Heart left ventricle (tissue), 16 donors: Measurements from ENCODE around the gene SP3. TPM values are rescaled to one million over a fixed set of nuclear protein-coding genes. Genes with fewer than 3 reads are reported as not detected.

Source experiments
- ATAC-seq, 4 donors: fragments of 200-7000 bp; cut with Tn5 transposase; one replicate each; pipeline ENCODE4 v1.9.1; 2020 to 2022; ENCODE audit warnings: moderate library complexity in 4 of 4, mild to moderate bottlenecking in 3 of 4, moderate number of reproducible peaks in 1 of 4
- DNase-seq, 5 donors: peaks; one replicate each; pipeline ENCODE4 v3.0.0-alpha.2; 2020
- H3K27ac ChIP-seq, 12 donors: fragments of 200-600 bp; sonication (generic) in 4 of 12; one replicate each; pipeline versions ENCODE4 v1.5.0 to v1.8.0; 2016 to 2022; ENCODE audit warnings: mild to moderate bottlenecking in 2 of 12
- H3K27me3 ChIP-seq, 9 donors: fragments of 200-600 bp; sonication (generic) in 2 of 9; one replicate each; pipeline versions ENCODE4 v1.5.1 to v1.8.0; 2016 to 2022; ENCODE audit warnings: mild to moderate bottlenecking in 3 of 9
- H3K36me3 ChIP-seq, 9 donors: fragments of 200-600 bp; sonication (generic) in 2 of 9; one replicate each; pipeline versions ENCODE4 v1.5.0 to v1.8.0; 2018 to 2022; ENCODE audit warnings: mild to moderate bottlenecking in 2 of 9
- H3K4me1 ChIP-seq, 12 donors: fragments of 200-600 bp; sonication (generic) in 4 of 12; one replicate each; pipeline versions ENCODE4 v1.5.0 to v1.8.0; 2016 to 2022; ENCODE audit warnings: mild to moderate bottlenecking in 3 of 12
- H3K4me3 ChIP-seq, 12 donors: fragments of 200-600 bp; sonication (generic) in 4 of 12; one replicate each; pipeline versions ENCODE4 v1.5.0 to v1.8.0; 2017 to 2022; ENCODE audit warnings: mild to moderate bottlenecking in 9 of 12, moderate library complexity in 4 of 12
- H3K9me3 ChIP-seq, 12 donors: fragments of 200-600 bp; sonication (generic) in 4 of 12; one replicate each; pipeline versions ENCODE4 v1.5.0 to v1.8.0; 2016 to 2022; ENCODE audit warnings: mild to moderate bottlenecking in 1 of 12
- CTCF ChIP-seq, 12 donors: fragments of 200-600 bp; sonication (generic) in 4 of 12; IDR thresholded peaks; one replicate each; pipeline versions ENCODE4 v1.5.0 to v1.8.0; 2018 to 2022; ENCODE audit warnings: antibody characterized with exemption in 12 of 12, mild to moderate bottlenecking in 5 of 12
- POLR2A ChIP-seq, 2 donors: fragments of 450-650 bp; IDR thresholded peaks; one replicate each; pipeline ENCODE4 v1.6.1; 2017; ENCODE audit warnings: antibody characterized with exemption in 2 of 2, mild to moderate bottlenecking in 2 of 2, moderate library complexity in 2 of 2
- WGBS, 4 donors: extraction: QIAGEN DNeasy Blood & Tissue Kit in 2 of 4; methylation state at CpG; one replicate each; pipeline versions ENCODE4 v1.1.5 to v1.1.7; 2013 to 2018; 5-methylcytosine and 5-hydroxymethylcytosine counted together
- intact Hi-C, 10 donors: fragments of 100-400 bp; cut with DNase I; formaldehyde crosslinking; loops; one replicate each; pipeline versions ENCODE4 v1.11.1 to v1.14.2; 2022
- polyA plus RNA-seq, 2 donors: library from polyadenylated mRNA; stranded (reverse); fragments of 200-250 nt; gene quantifications; one replicate each; pipeline ENCODE4 v1.2.3, GENCODE V29; 2013
- total RNA-seq, 9 donors: library from RNA; depleted of rRNA in 2 of 9; stranded (reverse); fragments of >200 nt in 2 of 9; fragmentation: NEBNext Ultra II Directional in 3 of 9; extraction: Animal tissue kit (Norgen Biotek cat#: 25700) in 3 of 9; gene quantifications; one replicate each; pipeline versions ENCODE4 v1.1.0 to v1.2.4, GENCODE V29; 2016 to 2023
- donor health status: ischemic (EF 13 %, LVEDD 7.1; RV severe dilation, severe dysfunction).
- donor health status: healthy with polysubstance abuse.
- donor health status: DM: no; HTN: yes; CAD: no.
- donor health status: DM: no; HTN: no; CAD: no.
- donor health status: ischemic (EF 25% LVEDD 6.9; RV normal size, moderate dysfunction).
- donor health status: ischemic (EF 25% LVEDD 5.7; RV mildly dilated, moderate dysfunction).
- donor health status: healthy.
- donor health status: DM: yes; HTN: yes; CAD: no.
- donor health status: ischemic (EF 35%, LVEDD 5.7; RV mildly dilated, moderate dysfunction).
- donor health status: nonischemic (EF 11% LVEDD 7.7; RV severe dilation, severe dysfunction).
- donor health status: DM: yes; HTN: yes; CAD: no.
- donor health status: PGD.
- donor health status: ischemic (EF 29% LVEDD 5.4; RV normal size, mild dysfunction).
- donor health status: nonischemic (EF 23%, LVEDD 6.1; RV moderate dilation, normal function).

Gene SP3
- total and polyA plus RNA-seq, 11 donors = 6.9 to 61.5 (median 40.2) TPM

DNA sequence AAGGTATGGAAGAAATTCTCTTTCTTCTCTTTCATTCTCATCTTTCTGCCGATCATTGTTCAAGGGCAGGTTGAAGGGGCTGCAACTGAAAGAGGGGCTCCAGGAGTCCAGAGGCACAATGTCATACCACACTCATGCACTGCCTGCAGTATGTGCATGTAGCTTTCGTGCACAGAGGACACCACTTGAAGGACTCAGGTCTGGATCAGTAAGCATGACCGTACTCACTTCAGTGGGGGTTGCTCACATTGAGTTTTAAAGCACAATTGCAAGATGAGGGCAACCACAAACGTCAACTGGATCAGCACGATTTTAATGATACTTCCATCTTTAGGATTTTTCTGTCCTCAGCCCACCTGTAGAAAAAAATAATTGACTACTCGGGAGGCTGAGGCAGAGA, 84.6 kb downstream of the SP3 start:
- H3K36me3 ChIP-seq = no peaks in the 10 kb centered on the region
- H3K9me3 ChIP-seq = peaks cover 0 to 1% (median 0%) of the 10 kb centered on the region in 12 donors
- no peak overlapping the region for H3K4me3 ChIP-seq
- intact Hi-C loops = loop anchor here in 8 of 10 donors (5.0 to 10.0 kb wide), 6 partner anchors 114 to 462 kb away; no protein-coding TSS in a partner anchor
- ATAC-seq = no peak
- no peak for TF ChIP-seq POLR2A (IDR thresholded peaks at IDR 0.05)
- no peak for TF ChIP-seq CTCF (IDR thresholded peaks at IDR 0.05)
- no peaks in the 10 kb centered on the region for H3K27me3 ChIP-seq
- no peak overlapping the region for H3K27ac ChIP-seq
- 89 to 95% (median 93%) methylated on average over 6 of the region's 6 CpGs for WGBS, 4 donors
- no peak for DNase-seq
- peaks cover 0 to 11% (median 0%) of the 10 kb centered on the region in 12 donors for H3K4me1 ChIP-seq

DNA sequence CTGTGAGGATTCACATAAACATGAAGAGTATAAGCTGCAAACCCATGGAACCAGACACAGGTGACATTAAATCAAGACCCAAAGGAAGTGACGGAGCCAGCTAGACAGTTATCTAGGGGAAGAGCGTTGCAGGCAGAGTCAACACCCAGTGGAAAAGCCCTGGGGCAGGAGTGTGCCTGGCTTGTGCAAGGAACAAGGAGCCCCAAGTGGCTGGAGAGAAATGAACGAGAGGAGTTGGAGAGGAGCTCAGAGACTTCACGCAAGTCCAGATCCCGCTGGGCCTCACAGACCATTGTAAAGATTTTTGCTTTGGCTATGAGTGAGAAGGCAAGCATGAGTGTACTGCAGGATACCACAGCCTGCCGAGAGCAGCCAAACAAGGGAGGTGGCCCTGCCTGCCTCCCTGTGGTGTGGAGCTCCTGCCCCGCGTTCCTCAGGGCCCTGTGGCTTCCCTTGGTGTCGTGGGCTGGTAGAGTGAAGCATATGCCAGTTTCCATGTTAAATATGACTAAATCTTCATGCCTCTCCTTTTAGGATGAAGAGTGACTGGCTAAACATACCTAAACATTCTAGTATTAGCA, 88.2 kb downstream of the SP3 start:
- intact Hi-C loops = no loop called here
- ATAC-seq = no peak
- no peaks in the 10 kb centered on the region for H3K27me3 ChIP-seq
- peaks cover 0 to 10% (median 0%) of the 10 kb centered on the region in 12 donors for H3K4me1 ChIP-seq
- H3K36me3 ChIP-seq = no peaks in the 10 kb centered on the region
- H3K4me3 ChIP-seq = no peak overlapping the region
- H3K9me3 ChIP-seq = no peaks in the 10 kb centered on the region
- WGBS, 4 donors = 83 to 87% (median 86%) methylated on average over 9 of the region's 9 CpGs
- DNase-seq = no peak
- TF ChIP-seq CTCF (IDR thresholded peaks at IDR 0.05) (no peak), POLR2A (IDR thresholded peaks at IDR 0.05) (no peak)
- no peak overlapping the region for H3K27ac ChIP-seq

GRCh38 chr2:173874894-173875237, 90.3 kb downstream of the SP3 start:
- H3K4me1 ChIP-seq = peaks cover 0 to 6% (median 0%) of the 10 kb centered on the region in 12 donors
- H3K36me3 ChIP-seq = no peaks in the 10 kb centered on the region
- DNase-seq = no peak
- intact Hi-C loops = no loop called here
- TF ChIP-seq POLR2A (IDR thresholded peaks at IDR 0.05) (no peak), CTCF (IDR thresholded peaks at IDR 0.05) (no peak)
- no peak overlapping the region for H3K27ac ChIP-seq
- H3K27me3 ChIP-seq = no peaks in the 10 kb centered on the region
- H3K4me3 ChIP-seq = no peak overlapping the region
- peak in 1 of 4 donors; percentile 32 for ATAC-seq
- H3K9me3 ChIP-seq = no peaks in the 10 kb centered on the region
- 73 to 94% (median 85%) methylated on average over 1 of the region's 1 CpG for WGBS, 4 donors

DNA sequence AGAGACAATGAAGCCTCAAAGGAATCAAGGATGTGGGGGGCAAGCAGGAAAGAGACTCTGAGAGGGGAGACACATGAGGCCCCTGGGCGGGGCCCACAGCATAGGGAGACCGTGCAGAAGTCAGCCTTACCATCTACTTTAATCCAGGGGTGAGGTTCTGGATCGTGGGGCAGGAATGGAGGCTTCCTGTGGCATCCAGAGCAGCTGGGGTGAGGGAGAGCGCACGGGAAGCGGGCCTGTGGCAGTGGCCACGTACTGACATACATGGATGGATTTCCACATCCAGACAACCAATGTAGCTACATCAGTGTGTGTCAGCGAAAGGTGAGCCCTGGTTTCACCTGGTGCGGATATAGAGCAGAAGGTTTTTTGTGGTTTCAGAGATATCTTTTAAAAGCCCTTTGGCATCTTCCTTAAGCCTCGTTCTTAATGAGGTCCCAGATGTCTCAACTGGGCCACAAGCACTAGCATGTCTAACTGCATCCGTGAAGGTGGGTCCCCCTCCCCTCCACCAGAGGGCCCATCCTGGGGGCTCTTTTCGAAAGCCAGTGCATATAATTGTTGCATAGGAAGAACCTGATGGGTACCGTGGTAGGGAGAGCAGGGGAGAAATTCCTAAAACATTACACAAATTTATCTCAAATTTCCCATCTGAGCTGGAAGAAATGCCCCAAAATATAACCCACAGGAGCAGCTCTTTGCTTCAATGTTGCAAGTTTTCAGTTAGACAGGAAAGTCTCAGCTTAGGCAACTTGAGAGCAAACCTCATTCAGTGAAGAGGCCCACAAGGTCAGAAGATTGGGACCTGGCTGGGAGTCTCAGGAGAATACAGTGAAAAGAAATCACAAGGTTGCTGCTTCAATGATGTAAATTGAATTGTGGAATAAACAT, 90.9 kb downstream of the SP3 start:
- Histone ChIP-seq H3K4me1 (peaks cover 0 to 6% (median 0%) of the 10 kb centered on the region in 12 donors), H3K4me3 (no peak overlapping the region), H3K27ac (no peak overlapping the region), H3K36me3 (no peaks in the 10 kb centered on the region), H3K27me3 (no peaks in the 10 kb centered on the region), H3K9me3 (no peaks in the 10 kb centered on the region)
- 77 to 85% (median 82%) methylated on average over 13 of the region's 13 CpGs for WGBS, 4 donors
- intact Hi-C loops = no loop called here
- TF ChIP-seq CTCF (IDR thresholded peaks at IDR 0.05) (no peak), POLR2A (IDR thresholded peaks at IDR 0.05) (no peak)
- ATAC-seq = no peak
- DNase-seq = no peak
